PC-9 (cell line): ENCODE data around the gene ATP10B.

ENCODE experiments used
- CTCF ChIP-seq: fragments of 200-600 bp; sonication (generic); conservative IDR thresholded peaks from 2 replicates; pipeline ENCODE4 v1.6.1; 2017; ENCODE audit warnings: mixed run types, antibody characterized with exemption, mild to moderate bottlenecking, moderate library complexity
- EZH2 ChIP-seq: fragments of 200-600 bp; sonication (generic); IDR thresholded peaks from 2 replicates; pipeline ENCODE4 v1.8.0; 2017; ENCODE audit warnings: antibody characterized with exemption, low read depth

GRCh38 chr5:160685695-160686094 is 166.3 kb downstream of the ATP10B start:
- TF ChIP-seq CTCF, result no peak; the same call in 1 of the 2 replicates
- no peak for TF ChIP-seq EZH2
